NCI-H82 treated with DMSO at 0.1 percent for 48 hours (cell line): ENCODE results near the gene GAB2.
"Not testable (repeated sequence)": the region's sequence is repeated elsewhere in the genome, so short reads cannot be mapped to it uniquely, and the experiment has no call there.

Source experiments
- DNase-seq: peaks from one replicate; lab custom pipeline; 2025; ENCODE audit not compliant: unreplicated experiment; lab: John Stamatoyannopoulos, UW

The GAB2 gene

GRCh38 chr11:78226684-78227680 is 190.6 kb downstream of the GAB2 start:
- no peak for DNase-seq

GRCh38 chr11:78224906-78225420 is 192.7 kb downstream of the GAB2 start:
- DNase-seq: no peak

GRCh38 chr11:78224506-78224905 is 193.1 kb downstream of the GAB2 start:
- no peak for DNase-seq

DNA sequence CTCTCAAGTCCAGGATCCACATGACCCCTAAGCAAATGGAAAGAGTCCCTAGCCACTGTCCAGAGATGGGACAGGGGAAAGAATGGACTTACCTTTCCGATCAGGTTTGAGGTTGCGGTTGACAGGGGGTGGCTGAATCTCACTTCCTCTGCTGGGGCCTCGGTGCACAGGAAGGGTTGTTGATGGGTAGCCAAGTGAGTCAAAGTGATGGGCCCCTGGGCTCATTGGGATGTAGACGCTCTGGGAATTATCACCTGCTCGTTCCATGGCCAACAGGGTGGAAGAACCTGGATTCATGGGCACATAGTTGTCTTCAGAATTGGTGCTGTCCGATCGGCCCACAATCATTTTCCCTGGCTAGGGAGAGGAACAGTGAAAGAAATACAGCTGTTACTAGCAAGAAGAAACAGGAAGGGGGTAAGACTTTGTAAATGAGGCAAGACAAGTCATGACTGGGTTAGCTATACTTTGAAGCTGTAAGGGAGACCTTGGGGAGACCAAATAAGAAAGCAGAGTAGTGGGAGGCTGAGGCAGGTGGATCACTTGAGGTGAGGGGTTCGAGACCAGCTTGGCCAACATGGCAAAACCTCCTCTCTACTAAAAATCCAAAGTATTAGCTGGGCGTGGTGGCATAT is 194.2 kb downstream of the GAB2 start:
- DNase-seq: no peak

GRCh38 chr11:78222726-78223125 is 194.9 kb downstream of the GAB2 start:
- DNase-seq: not testable (repeated sequence)

DNA sequence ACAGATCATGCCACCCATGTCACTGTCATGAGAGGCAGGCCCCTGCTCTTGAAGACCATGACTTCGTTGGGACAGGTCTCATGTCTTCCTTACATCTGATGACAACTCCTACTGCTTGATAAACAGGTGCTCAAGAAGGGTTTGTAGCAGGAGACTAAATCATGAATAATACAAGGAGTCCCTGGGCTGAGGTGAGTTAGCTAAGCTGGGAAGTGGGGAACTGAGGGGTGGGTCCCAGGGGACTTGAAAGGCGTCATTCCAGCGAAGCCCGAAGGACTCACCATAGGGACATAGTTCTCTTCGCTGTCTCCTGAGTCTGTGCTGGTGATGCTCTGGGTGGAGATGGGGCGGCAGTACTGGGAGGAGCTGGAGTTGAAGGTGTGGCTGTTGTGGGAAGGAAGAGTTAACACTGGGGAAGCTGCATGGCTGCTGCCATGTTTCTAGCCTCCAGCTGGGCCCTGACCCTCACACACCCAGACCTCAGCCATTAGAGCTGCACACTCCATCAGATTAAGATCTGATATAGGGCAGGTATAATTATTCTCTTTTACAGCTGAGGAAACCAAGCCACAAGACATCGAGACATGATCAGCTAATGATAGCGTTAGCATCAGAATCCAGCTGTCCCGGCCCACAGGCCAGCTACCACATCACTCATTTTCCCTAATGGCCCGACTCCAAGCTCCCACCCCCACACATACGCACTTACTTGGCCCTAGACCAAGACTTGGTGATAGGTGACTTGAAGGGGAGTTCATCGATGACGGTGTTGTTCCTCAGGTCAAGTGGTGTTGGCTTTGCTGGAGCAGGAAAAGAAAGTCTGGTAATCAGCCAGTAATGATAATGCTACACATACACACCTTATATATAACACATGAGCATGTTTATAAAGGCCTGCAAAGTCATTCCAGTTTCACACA is 196.0 kb downstream of the GAB2 start:
- DNase-seq: no peak

- no peak for DNase-seq
Measured at GRCh38 chr11:78220218-78221157, 197.1 kb downstream of the GAB2 start.

- DNase-seq: no peak
Measured at GRCh38 chr11:78219493-78220217, 198.0 kb downstream of the GAB2 start.

- no peak for DNase-seq
Measured at GRCh38 chr11:78218707-78219492, 198.7 kb downstream of the GAB2 start.

DNA sequence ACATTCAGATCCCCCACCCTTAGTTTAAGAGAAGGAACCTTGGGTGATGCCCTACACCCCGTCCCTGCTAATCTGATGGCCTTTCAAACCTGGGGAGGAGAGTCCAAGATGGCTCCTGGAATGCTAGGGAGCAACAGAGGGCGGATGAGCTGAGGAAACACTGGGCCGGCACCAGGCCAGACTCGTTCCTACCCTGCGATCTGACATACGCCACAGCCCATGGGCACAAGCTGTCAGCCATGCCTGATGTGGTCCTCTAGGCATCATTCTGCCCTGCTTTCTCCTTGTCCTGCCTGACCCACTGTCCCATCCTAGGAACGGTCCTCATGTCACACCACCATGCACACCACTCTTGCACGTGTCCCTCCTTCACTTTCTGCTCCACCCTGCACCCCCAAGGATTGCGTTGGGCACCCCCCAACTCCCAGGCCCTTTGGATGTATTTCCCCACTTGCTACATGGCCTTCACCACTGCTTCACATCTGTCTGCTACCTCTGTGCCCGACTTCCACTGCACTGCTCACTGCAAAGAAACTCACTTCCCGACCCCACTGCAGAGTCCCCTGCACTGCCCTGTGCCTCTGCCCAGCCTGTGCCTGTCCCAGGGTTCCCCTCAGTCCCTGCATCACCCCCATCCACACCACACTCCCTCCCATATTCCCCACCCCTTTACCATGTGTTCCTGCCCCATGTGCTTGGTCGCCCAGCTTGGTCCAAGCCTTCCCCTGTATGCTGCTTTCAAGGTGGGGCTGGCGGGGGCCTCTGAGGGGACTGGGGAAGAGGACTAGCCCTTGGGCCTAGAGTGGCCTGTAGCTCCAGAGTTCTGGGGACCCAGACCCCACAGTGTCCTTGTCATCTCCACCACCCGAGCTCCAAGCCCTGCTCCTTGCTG is 199.7 kb downstream of the GAB2 start:
- no peak for DNase-seq

DNA sequence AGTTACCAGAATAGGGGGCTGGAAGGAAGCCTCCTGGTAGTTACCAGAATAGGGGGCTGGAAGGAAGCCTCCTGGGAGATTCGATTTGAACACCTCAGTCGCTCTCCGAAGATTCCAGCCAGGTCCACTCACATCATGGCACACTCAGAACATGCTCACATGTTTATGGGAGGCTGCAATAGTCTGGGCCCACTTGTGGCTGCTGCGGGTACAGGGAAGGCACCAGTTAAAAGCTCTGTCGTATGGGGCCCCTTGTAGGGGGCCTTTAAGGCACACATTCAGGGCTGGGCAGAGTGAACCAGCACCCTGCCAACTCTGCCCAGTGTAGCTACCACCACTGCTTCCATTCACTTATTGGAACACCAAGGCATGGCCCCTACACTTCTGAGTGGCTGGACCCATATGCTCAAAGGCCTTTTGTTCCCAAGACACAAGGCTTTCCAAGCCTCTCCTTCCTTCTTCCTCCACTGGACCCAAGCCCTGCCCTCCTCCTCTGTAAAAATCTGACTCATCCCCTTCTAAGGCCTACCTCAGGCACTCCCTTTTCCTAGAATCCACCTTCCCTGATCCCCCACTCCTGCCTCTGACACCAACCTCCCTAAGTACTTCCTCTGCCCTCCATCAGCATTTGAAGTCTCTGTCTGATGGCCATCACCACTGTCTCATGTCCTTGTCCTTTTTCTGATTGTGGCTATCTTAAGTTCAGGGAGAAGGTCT is 200.9 kb downstream of the GAB2 start:
- no peak for DNase-seq

DNA sequence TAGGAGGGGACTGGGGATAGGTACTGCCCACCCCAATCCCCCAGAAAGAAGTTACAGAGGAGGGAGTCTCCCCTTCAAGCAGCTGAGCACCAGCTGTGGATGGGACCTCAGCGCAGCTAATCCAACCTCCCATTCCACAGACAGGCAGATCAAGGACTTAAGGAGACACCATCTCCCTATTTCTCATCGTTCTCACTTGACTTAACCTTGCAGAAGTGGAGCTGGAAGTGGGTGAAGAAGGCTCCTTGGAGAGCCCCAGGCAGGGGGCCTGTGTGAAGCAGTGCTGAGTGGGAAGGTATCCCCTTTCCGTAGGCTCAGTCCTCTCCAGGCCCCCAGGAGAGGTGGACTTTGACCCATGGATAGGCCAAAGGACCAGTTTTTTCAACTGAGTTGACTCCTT is 201.6 kb downstream of the GAB2 start:
- DNase-seq: no peak

- DNase-seq: no peak
Measured at GRCh38 chr11:78214331-78215194, 203.1 kb downstream of the GAB2 start.

DNA sequence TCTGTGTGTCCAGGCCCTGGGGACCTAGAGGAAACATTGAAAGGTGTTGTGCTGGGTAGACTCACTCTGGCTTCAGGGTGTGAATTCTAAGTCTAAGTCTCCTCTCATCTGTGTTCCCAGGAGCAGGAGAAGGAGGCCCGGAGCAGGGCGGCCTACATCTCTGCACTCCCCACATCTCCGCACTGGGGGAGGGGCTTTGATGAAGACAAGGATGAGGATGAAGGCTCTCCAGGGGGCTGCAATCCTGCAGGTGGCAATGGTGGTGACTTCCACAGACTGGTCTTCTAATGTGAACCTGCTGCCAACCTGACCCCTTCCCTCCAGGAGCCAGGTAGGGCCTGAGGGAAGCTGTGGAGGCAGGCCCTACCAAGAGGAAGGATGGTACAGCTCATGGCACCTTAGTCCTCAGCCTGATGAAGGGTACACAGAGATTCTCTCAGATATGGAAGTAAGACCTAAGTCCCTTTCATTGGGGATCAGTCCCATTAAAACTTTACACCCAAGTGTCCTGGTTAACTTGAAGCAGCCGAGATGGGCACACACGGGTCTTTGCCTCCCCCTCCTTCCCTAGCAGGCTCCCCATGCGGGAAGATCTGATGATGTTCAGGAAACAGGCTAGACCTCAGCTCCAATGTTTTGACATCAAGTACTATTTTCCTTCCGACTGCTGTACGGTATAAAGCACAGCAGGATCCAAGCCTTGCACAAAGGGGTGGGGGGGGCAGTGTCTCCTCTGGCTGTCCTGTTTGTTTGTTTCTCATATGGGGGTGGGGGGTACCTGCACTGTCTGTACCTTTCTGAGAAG is 203.9 kb downstream of the GAB2 start:
- no peak for DNase-seq
